Iris pigment epithelial cell (primary cell): ENCODE measurements around the gene ASCC2.

ENCODE experiments used
- DNase-seq: peaks from one replicate; pipeline ENCODE4 v3.0.0-alpha.2; 2011; ENCODE audit warnings: low read depth

ASCC2 gene

GRCh38 chr22:29817724-29818123 lies 20.4 kb downstream of the ASCC2 start:
- no peak for DNase-seq

GRCh38 chr22:29816980-29817379 lies 21.1 kb downstream of the ASCC2 start:
- DNase-seq: no peak

GRCh38 chr22:29816539-29816938 lies 21.5 kb downstream of the ASCC2 start:
- no peak for DNase-seq

GRCh38 chr22:29816128-29816527 lies 21.9 kb downstream of the ASCC2 start:
- no peak for DNase-seq

- DNase-seq: no peak
These were observed 22.5 kb downstream of the ASCC2 start for GRCh38 chr22:29815580-29815979.

GRCh38 chr22:29814003-29814402 lies 24.1 kb downstream of the ASCC2 start:
- DNase-seq: no peak

GRCh38 chr22:29813563-29813962 lies 24.5 kb downstream of the ASCC2 start:
- peak; percentile 66 for DNase-seq

- no peak for DNase-seq
These were observed 24.9 kb downstream of the ASCC2 start for GRCh38 chr22:29813126-29813525.

- no peak for DNase-seq
These were observed 26.7 kb downstream of the ASCC2 start for GRCh38 chr22:29811377-29811776.

GRCh38 chr22:29810216-29810615 lies 27.9 kb downstream of the ASCC2 start:
- DNase-seq: no peak

GRCh38 chr22:29806196-29806595 lies 31.9 kb downstream of the ASCC2 start:
- DNase-seq: no peak

GRCh38 chr22:29804985-29805384 lies 33.1 kb downstream of the ASCC2 start:
- no peak for DNase-seq

GRCh38 chr22:29803190-29803589 lies 34.9 kb downstream of the ASCC2 start:
- no peak for DNase-seq

GRCh38 chr22:29801796-29802195 lies 36.3 kb downstream of the ASCC2 start:
- no peak for DNase-seq

GRCh38 chr22:29801153-29801552 lies 36.9 kb downstream of the ASCC2 start:
- DNase-seq: no peak

- peak; percentile 97 for DNase-seq
These were observed 38.8 kb downstream of the ASCC2 start for GRCh38 chr22:29799217-29799680.

GRCh38 chr22:29798801-29799200 lies 39.3 kb downstream of the ASCC2 start:
- no peak for DNase-seq

GRCh38 chr22:29798318-29798717 lies 39.8 kb downstream of the ASCC2 start:
- no peak for DNase-seq

- no peak for DNase-seq
These were observed 40.7 kb downstream of the ASCC2 start for GRCh38 chr22:29797351-29797750.

GRCh38 chr22:29795663-29796062 lies 42.4 kb downstream of the ASCC2 start:
- DNase-seq: no peak

- no peak for DNase-seq
These were observed 44.7 kb downstream of the ASCC2 start for GRCh38 chr22:29793396-29793795.

GRCh38 chr22:29790061-29790460 lies 48.0 kb downstream of the ASCC2 start:
- no peak for DNase-seq

GRCh38 chr22:29788339-29789279 lies 49.5 kb downstream of the ASCC2 start:
- DNase-seq: no peak
